ENCODE results near the gene MAP3K4.

Gene MAP3K4

GRCh38 chr6:161037873-161038228, 46.3 kb downstream of the MAP3K4 start:
- FAIRE-seq (no peak), DNase-seq (ENCODE audit: low spot score) (no peak)

GRCh38 chr6:161038229-161039031, 46.9 kb downstream of the MAP3K4 start:
- DNase-seq (ENCODE audit: low spot score) (peak; percentile 98), FAIRE-seq (peak; percentile 99)

- FAIRE-seq (no peak), DNase-seq (ENCODE audit: low spot score) (no peak)
These were observed 49.7 kb downstream of the MAP3K4 start for GRCh38 chr6:161041274-161041673.

GRCh38 chr6:161044335-161044734, 52.8 kb downstream of the MAP3K4 start:
- FAIRE-seq = no peak
- DNase-seq (ENCODE audit: low spot score) = no peak

GRCh38 chr6:161048641-161049040, 57.1 kb downstream of the MAP3K4 start:
- DNase-seq (ENCODE audit: low spot score) (no peak), FAIRE-seq (no peak)

GRCh38 chr6:161050134-161050765, 58.7 kb downstream of the MAP3K4 start:
- no peak for DNase-seq (ENCODE audit: low spot score)
- no peak for FAIRE-seq

- DNase-seq (ENCODE audit: low spot score) (no peak), FAIRE-seq (no peak)
These were observed 61.5 kb downstream of the MAP3K4 start for GRCh38 chr6:161053103-161053502.

GRCh38 chr6:161054876-161055275, 63.3 kb downstream of the MAP3K4 start:
- FAIRE-seq = no peak
- DNase-seq (ENCODE audit: low spot score) = no peak

- DNase-seq (ENCODE audit: low spot score) = no peak
- FAIRE-seq = no peak
These were observed 64.9 kb downstream of the MAP3K4 start for GRCh38 chr6:161056451-161056850.

- DNase-seq (ENCODE audit: low spot score) = no peak
- FAIRE-seq = no peak
These were observed 65.8 kb downstream of the MAP3K4 start for GRCh38 chr6:161057103-161058091.

GRCh38 chr6:161058741-161059140, 67.2 kb downstream of the MAP3K4 start:
- FAIRE-seq = no peak

GRCh38 chr6:161061576-161061975, 70.0 kb downstream of the MAP3K4 start:
- peak; percentile 20 for FAIRE-seq
- DNase-seq (ENCODE audit: low spot score) = no peak

More at GRCh38 chr6:161058741-161059140, 67.2 kb downstream of the MAP3K4 start:
- no peak for DNase-seq (ENCODE audit: low spot score)

GRCh38 chr6:161064915-161065314, 73.3 kb downstream of the MAP3K4 start:
- FAIRE-seq = no peak
- DNase-seq (ENCODE audit: low spot score) = no peak

GRCh38 chr6:161066511-161066910, 74.9 kb downstream of the MAP3K4 start:
- DNase-seq (ENCODE audit: low spot score) (no peak), FAIRE-seq (no peak)

GRCh38 chr6:161067749-161068148, 76.2 kb downstream of the MAP3K4 start:
- DNase-seq (ENCODE audit: low spot score) (no peak), FAIRE-seq (no peak)

GRCh38 chr6:161068321-161068741, 76.8 kb downstream of the MAP3K4 start:
- DNase-seq (ENCODE audit: low spot score) = no peak
- no peak for FAIRE-seq

- DNase-seq (ENCODE audit: low spot score) (no peak), FAIRE-seq (no peak)
These were observed 82.4 kb downstream of the MAP3K4 start for GRCh38 chr6:161073930-161074329.

- FAIRE-seq (no peak), DNase-seq (ENCODE audit: low spot score) (no peak)
These were observed 83.0 kb downstream of the MAP3K4 start for GRCh38 chr6:161074496-161075121.

GRCh38 chr6:161076181-161076677, 84.7 kb downstream of the MAP3K4 start:
- DNase-seq (ENCODE audit: low spot score) = no peak
- no peak for FAIRE-seq

GRCh38 chr6:161079566-161080262, 88.1 kb downstream of the MAP3K4 start:
- DNase-seq (ENCODE audit: low spot score) (peak; percentile 74), FAIRE-seq (peak; percentile 80)

All from RCC 7860 (cell line).